HG02623 (cell line): ENCODE results near the gene PCED1A.

ENCODE experiments used
- ATAC-seq: cut with Tn5 transposase; IDR thresholded peaks from one replicate; pipeline ENCODE4 v1.9.1; 2021; ENCODE audit warnings: moderate library complexity; ENCODE audit not compliant: unreplicated experiment

PCED1A gene, protein sequence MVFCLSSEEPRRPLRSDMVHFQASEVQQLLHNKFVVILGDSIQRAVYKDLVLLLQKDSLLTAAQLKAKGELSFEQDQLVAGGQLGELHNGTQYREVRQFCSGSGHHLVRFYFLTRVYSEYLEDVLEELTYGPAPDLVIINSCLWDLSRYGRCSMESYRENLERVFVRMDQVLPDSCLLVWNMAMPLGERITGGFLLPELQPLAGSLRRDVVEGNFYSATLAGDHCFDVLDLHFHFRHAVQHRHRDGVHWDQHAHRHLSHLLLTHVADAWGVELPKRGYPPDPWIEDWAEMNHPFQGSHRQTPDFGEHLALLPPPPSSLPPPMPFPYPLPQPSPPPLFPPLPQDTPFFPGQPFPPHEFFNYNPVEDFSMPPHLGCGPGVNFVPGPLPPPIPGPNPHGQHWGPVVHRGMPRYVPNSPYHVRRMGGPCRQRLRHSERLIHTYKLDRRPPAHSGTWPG

DNA sequence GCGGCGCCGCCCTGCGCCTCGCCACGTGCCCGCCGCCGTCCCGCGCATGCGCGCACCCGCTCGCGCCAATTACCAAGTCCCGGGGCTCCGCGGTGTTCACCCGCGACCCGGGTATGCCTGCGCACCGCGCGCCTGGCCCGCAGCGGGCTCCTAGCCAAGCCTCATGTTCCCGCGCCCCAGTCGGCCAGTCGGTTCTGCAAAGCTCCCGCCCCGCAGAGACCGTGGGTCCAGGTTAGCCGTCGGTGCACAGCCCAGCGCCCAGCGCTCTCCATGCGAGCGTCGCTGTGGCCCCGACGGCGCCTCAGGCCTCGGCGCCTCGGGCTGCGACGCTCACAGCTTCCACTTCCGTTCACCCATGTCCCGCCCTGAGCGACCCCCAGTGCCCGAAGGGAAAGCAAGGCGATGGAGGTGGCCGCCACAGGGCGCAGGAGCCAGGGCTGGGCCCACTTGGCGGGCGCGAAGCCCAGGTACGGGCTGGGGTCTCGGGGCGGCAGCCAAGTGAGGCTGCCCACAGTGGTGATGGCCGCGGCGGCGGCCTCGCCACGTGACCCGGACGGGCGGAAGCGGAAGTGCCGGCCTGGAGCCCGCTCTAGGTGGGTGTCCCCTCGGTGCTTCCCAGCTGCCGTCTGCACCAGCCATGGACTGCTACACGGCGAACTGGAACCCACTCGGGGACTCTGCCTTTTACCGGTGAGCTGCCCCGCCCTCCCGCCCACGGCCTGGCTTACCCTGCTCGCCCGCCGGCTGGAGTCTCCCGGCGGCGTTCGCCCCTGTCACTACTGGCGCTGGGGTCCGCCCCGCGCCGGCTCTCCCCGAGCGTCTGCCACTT lies at the start of gene PCED1A, which contains the start of gene VPS16:
TSS of gene PCED1A (minus strand) at position 518 of the 829 bp plus-strand sequence. CDS start 743 bp downstream, outside the sequence.
TSS of gene VPS16 (plus strand) at position 608 of the 829 bp plus-strand sequence. CDS start at position 638, 30 bp downstream.
- ATAC-seq: peak; percentile 89

DNA sequence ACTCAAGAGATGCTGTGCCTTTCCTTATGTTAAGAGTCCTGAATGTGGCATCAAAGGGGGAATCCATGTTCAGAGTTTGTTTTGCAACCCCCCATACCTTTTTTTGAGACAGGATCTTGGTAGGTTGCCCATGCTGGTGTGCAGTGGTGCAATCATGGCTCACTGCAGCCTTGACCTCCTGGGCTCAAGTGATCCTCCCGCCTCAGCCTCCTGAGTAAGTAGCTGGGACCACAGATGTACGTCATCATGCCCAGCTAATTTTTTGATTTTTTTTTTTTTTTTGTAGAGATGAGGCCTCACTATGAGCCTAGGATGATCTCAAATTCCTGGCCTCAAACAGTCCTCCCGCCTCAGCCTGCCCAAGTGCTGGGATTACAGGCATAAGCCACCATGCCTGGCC lies 49.3 kb upstream of the PCED1A start:
- ATAC-seq: no peak

DNA sequence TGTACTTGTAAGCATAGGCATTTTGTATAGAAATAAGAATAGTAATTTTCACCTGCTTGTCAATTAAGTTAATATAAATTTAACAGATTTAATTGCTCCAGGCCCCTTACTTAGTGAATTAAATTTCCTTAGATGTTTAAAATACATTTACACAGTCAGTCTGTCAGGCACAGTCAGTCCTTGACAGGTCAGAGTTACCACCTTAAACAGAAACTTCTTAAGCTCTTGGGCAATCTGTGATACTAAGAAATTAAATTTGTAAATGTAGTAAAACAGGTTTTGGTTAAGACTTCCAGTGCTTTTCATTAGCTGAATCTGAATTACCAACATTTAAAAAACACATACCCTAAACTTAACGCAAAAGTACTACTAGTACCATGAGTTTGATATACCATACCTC lies 48.8 kb upstream of the PCED1A start:
- ATAC-seq: no peak

DNA sequence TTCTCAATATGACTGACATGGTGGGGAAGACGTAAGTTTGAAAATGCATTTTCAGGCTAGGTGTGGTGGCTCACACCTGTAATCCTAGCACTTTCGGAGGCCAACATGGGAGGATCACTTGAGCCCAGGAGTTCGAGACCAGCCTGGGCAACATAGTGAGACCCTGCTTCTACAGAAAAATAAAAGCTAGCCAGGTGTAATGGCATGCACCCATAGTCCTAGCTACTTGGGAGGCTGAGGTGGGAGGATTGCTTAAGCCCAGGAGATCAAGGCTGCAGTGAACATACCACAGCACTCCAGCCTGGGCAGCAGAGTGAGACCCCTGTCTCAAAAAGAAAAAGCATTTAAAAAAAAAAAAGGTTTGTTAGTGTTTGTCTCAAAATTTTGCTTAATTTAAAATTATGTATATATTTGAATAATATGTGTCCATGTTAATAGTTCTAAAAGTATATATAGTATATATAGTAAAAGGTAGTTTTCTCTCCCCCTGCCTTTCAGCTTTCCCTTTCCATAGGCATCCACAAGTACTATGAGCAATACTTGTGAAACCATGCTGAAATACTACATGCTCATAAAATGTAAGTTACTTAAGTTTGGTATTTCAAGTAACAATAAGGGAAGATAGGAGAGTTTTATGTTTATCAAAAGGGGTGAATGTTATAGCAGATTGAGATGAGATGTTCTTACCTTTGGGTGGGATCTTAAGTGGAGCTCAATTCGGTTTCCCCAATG lies 47.9 kb upstream of the PCED1A start:
- ATAC-seq: no peak

DNA sequence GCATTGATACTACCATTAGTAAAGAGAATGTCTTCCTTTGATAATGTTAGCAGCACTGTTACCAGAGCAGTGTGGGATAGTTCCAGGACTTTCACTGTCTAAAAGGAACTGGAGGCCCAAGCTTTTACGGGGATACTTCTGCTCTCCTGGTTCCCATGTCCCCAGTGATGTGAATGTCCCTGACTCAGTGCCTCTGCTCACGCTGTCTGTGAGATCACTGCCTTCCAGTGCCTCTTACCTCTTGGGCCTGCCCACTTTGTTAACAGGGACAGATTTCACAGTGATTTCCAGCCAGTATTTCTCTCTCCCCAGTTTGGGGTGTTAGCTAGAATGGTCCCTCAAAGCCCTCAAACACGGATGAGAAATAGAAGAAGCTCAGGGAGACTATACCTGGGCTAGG lies 47.3 kb upstream of the PCED1A start:
- no peak for ATAC-seq

DNA sequence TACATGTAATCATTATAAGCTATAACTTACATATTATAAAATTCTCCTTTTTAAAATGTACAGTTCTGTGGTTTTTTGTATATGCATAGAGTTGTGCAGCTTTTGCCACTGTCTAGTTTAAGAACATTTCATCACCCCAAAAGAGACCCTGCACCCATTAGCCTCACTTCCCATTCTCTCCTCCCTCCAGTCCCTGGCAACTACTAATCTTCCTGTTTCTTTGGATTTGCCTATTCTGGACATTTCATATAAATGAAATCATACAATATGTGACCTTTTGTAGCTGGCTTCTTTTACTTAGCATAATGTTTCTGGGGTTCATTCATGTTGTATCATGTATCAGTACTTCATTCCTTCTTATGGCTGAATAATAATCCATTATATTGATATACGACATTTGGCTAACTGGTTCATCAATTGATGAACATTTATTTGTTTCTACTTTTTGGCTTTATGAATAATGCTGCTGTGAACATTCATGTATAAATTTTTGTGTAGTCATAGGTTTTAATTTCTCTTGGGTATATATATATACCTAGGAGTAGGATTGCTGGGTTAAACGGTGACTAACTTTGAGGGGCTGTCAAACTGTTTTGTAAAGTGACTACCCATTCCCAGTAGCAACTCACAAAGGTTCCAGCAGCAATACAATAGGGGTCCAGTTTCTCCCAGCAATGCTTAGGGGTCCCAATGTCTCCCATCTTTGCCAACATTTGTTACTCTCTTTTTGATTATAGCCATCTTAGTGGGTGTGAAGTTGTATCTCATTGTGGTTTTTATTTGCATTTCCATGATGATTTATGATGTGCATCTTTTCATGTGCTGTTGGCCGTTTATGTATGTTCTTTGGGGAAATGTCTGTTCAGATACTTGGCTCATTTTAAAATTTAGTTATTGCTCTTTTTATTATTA lies 43.5 kb upstream of the PCED1A start:
- no peak for ATAC-seq

DNA sequence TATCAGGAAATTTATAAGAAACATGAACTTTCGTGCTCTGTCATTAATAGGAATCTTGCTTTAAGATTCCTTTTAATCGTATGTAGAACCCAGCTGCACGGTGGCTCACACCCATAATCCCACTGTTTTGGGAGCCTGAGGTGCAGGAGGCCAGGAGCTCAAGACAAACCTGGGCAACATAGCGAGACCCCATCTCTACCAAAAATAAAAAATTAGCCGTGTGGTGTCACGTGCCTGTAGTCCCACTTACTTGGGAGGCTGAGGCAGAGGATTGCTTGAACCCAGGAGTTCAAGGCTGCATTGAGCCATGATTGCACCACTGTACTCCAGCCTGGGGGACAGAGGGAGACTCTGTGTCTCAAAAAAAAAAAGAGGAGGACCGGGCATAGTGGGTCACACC lies 40.2 kb upstream of the PCED1A start:
- ATAC-seq: no peak

DNA sequence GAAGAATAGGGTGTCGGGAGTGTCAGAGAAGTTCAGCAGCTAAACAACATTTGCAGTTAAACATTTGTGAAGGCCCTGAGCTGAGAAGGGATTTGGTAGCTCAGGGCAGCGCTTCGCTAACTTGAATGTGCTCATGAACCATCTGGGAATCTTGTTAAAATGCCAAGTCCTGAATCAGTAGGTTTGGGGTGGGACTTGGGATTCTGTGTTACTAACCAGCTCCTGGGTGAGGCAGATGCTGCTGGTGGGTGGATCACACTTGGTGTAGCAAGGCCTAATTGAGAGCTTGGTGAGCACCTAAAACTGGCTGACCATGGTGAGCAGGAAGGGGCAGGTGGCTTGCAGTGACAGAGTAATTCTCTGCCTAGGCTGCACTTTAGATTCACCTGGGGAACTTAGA lies 38.7 kb upstream of the PCED1A start:
- no peak for ATAC-seq

DNA sequence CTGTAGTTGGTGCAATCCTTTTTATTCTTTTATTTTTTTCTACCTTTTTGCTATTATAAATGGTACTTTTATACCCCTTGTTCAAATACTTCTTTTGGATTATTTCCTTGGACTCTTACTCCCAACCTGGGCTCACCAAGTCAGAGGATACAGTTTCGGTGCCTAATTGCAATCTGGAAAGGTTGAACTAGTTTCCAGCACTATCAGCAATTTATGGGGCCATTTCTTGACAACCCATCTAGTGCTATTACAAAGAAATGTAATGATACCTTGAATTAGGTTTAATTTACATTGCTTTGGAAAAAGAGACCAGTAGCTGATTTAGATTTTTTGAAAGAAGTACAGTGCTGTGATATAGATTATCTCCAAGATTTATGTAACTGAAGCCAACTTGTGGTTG lies 38.1 kb upstream of the PCED1A start:
- ATAC-seq: no peak

DNA sequence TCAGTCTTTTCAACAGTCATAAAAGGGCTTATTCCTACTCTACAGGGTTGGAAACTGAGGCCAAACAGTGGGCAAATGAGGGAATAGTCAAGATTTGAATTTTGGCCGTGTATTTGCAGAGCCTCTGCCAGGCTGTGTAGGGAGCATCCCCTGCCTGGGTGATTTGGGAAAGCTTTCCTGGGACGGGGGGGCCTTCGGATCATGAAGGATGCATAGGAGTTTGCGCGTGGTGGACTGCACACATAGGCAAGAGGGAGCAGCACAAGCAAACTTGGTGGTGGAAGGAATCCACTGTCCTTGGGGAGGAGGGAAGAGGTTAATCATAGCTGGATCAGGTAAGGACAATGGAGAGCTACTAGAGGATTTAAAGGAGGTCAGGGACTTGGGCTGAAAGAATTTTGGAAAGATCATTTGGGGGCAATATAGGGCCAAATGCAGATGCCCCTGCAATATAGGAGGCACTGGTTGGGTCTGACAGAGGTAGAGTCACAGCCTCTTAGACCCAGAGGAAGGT lies 35.3 kb upstream of the PCED1A start:
- no peak for ATAC-seq

DNA sequence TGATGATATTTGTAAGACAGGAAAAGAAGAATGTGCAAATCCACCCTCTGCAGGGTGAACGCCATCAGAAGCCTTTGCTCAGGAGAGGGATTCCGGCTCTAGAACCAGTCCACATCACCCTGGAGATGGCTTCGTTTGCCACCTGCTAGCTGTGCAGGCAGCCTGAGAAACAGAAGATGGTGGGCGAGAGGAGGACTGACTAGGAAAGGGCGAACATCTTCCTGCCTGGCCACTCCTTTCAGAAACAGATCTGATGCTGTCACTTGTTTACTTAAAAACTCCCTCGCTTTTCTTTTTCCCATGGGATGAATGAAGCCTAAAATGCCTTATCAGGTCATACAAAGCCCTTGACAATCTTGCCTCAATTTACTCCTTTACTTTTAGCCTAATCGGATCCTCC lies 34.0 kb upstream of the PCED1A start:
- no peak for ATAC-seq

DNA sequence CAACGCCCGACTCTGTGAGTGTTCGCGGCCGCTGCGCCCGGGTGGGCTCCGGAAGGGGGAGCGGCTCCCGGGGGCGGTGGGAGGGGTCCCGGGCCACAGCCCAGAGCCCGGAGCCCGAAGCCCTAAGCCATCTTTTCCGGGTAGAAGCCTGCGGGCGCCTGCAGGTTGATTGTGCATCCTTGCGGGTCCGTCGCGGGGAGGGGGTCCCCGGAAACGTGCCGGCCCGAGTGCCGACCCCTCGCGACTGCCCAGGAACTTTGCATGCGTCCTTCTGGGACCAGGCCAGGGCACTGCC lies 33.2 kb upstream of the PCED1A start:
- ATAC-seq: peak; percentile 40

DNA sequence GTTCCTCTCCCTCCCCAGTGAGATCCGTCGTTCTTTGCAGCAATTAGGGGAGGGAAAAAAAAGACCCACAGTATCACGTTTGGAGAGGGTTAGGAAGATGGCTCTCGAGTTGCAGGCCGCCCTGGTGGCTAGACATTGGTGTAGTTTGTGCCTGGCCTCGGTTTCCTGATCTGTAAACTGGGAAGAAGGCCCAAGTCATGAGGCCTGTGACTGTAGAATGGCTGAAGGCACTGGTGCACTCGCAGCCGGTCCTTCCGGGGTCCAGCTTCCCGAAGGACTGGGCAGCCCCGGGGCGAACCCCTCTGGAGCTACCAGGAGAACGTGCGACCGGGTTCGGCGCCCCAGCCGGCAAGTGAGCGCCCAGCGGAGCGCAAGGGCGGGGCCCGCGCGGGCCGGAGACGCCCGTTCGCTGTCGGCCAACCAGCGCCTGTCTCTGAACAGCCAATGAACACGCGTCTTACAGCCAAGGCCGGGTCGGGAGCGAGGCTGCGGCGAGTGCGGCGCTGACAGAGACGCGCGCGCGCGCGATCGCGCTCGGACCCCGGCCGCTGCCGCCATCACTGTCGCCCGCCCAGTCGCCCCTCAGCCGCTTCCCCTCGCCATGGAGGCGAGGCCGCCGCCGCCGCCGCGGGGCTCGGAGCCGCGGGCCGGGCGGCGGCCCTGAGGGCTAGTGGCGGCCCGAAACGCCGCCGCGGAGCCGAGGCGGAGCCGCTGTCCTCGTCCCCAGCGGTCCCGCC lies 32.7 kb upstream of the PCED1A start, which contains the start of gene PTPRA:
TSS of gene PTPRA (plus strand) at position 472 of the 737 bp plus-strand sequence. CDS start 90,797 bp downstream, outside the sequence.
- peak; percentile 91 for ATAC-seq

DNA sequence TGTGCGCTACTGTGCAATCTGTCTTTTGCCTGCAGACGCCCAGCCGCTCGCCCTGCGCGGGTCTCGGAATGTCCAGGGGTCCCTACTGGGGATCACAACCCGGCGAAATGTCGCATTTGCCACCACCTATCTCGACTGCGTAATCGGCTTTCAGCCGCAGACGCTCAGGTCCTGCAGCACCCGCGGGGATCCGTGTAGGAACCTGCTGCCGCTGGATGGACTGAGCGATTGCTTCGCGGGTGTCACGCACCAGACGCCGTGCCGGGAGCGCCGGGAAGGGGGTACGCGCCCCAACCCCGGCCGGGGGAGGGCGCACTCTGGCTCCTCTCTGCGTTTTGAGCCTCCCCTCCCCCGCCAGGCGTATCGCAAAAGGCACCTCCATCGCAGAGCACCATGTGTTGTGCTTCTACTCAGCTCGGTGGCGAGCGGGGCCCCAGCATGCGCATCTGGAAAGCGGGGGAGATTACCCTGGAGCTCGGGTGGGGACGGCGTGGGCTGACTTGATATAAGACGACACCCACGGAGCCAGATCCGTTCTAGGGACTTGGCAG lies 32.1 kb upstream of the PCED1A start:
- no peak for ATAC-seq

DNA sequence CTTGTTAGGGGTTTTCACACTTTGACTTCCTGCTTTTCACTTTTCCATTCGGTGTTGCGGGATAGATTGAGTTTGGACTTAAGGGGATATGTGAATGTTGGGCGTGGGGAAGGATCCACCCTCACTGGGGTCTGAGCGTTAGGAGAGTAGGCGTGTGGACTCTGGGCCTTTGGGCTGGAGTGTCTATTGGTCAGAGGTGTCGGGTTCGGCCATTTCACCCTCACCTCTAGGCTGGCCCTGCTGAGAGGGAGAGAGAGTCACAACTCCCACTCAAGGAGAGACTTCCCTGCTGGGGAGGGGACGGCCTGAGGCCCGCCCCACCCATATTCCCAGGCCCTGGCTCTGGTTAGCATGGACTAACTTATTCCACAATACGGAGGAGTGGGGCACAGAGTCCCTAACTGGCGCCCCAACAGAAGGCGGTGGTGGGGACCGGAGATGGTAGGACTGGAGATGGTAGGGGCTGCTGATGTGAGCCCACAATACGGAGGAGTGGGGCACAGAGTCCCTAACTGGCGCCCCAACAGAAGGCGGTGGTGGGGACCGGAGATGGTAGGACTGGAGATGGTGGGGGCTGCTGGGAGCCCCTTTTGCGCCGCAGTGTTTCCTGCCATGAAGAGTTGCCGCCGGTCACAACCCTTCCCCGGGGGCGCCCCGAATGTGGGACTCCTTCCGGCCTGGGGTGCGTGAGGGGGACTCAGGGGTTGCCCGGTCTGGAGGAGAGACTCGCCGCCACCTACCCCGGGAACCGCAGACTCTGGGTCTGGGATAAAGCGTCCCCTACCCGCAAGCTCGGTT lies 31.4 kb upstream of the PCED1A start:
- ATAC-seq: no peak

DNA sequence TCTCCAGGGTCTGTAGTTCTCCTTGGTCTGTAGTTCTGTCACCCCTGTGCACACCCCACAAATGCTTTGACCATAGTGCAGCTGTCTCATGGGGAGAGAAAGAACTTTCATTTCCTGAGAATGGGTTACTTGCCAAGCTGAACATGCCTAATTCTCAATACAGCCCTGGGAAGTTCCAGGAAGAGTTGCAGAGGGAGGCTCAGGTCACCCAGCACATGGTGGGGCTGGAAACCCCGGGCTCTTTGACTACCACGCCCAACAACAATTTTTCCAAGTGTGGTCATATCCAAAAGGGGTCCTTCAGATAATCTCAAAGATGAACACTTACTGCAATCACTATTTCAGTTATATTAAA lies 30.6 kb upstream of the PCED1A start:
- ATAC-seq: no peak

DNA sequence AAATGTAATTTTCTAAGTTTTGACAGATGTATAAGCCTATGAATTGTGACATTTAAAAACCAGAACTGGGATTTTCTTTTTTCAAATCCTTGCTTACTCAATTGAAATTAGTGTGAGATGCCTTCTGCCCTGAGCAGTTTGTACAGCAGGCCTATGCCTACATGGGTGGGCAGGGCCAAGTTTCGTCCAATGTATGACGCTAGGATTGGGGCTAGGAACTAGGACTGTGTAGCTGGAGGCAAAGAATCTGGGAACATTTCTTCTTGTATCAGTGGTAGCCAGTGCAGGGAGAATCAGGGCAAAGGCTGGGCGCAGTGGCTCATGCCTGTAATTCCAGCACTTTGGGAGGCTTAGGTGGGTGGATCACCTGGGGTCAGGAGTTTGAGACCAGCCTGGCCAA lies 28.9 kb upstream of the PCED1A start:
- no peak for ATAC-seq
